ENCODE measurements around the gene RPS14.
"Not testable (repeated sequence)": the region's sequence is repeated elsewhere in the genome, so short reads cannot be mapped to it uniquely, and the experiment has no call there.

The RPS14 gene

GRCh38 chr5:150460781-150461180 lies 11.2 kb upstream of the RPS14 start:
- H3K27ac ChIP-seq, result peak overlapping the region; percentile 74
- peak overlapping the region; percentile 74 for H3K4me2 ChIP-seq
- no peak for TF ChIP-seq Cebpa-rat (IDR thresholded peaks at IDR 0.05)
- no peaks in the 10 kb centered on the region for H4K20me1 ChIP-seq
- H3K36me3 ChIP-seq, result no peaks in the 10 kb centered on the region
- H3K4me1 ChIP-seq, result peaks cover 80% of the 10 kb centered on the region
- H3K4me3 ChIP-seq, result no peak overlapping the region
- 0 out of 2 replicates have a peak overlapping the region, but pooled peaks have one; percentile 18 for H3K9ac ChIP-seq
- no peaks in the 10 kb centered on the region for H3K27me3 ChIP-seq
- H3K9me3 ChIP-seq, result no peaks in the 10 kb centered on the region

GRCh38 chr5:150458802-150459557 lies 9.4 kb upstream of the RPS14 start:
- no peak for TF ChIP-seq Cebpa-rat (IDR thresholded peaks at IDR 0.05)
- Histone ChIP-seq H3K9me3 (peaks cover 2% of the 10 kb centered on the region; the same call in 1 of the 2 replicates), H4K20me1 (no peaks in the 10 kb centered on the region), H3K27ac (0 out of 2 replicates have a peak overlapping the region, but pooled peaks have one; percentile 41), H3K4me2 (peak overlapping the region; percentile 76), H3K9ac (no peak overlapping the region), H3K27me3 (no peaks in the 10 kb centered on the region), H3K36me3 (no peaks in the 10 kb centered on the region), H3K4me1 (peaks cover 71% of the 10 kb centered on the region), H3K4me3 (no peak overlapping the region)

GRCh38 chr5:150457562-150458240 lies 8.2 kb upstream of the RPS14 start:
- no peaks in the 10 kb centered on the region for H3K27me3 ChIP-seq
- H3K4me1 ChIP-seq, result peaks cover 69% of the 10 kb centered on the region
- H3K4me2 ChIP-seq, result peak overlapping the region; percentile 76
- H3K36me3 ChIP-seq, result no peaks in the 10 kb centered on the region
- H3K9me3 ChIP-seq, result peaks cover 11% of the 10 kb centered on the region
- H3K4me3 ChIP-seq, result peak overlapping the region; percentile 1; the same call in 1 of the 2 replicates
- H3K27ac ChIP-seq, result peak overlapping the region; percentile 71
- no peaks in the 10 kb centered on the region for H4K20me1 ChIP-seq
- peak overlapping the region; percentile 51 for H3K9ac ChIP-seq
- TF ChIP-seq Cebpa-rat (IDR thresholded peaks at IDR 0.05), result no peak

- H3K9ac ChIP-seq, result peak overlapping the region; percentile 51
- H3K4me2 ChIP-seq, result peak overlapping the region; percentile 76
- peaks cover 65% of the 10 kb centered on the region for H3K4me1 ChIP-seq
- H3K27me3 ChIP-seq, result no peaks in the 10 kb centered on the region
- no peak for TF ChIP-seq Cebpa-rat (IDR thresholded peaks at IDR 0.05)
- peak overlapping the region; percentile 1; the same call in 1 of the 2 replicates for H3K4me3 ChIP-seq
- peaks cover 11% of the 10 kb centered on the region for H3K9me3 ChIP-seq
- H4K20me1 ChIP-seq, result no peaks in the 10 kb centered on the region
- H3K36me3 ChIP-seq, result no peaks in the 10 kb centered on the region
- peak overlapping the region; percentile 71 for H3K27ac ChIP-seq
Observed at GRCh38 chr5:150457121-150457520, 7.6 kb upstream of the RPS14 start.

- no peak overlapping the region for H3K4me3 ChIP-seq
- peaks cover 11% of the 10 kb centered on the region for H3K9me3 ChIP-seq
- peaks cover 45% of the 10 kb centered on the region for H3K4me1 ChIP-seq
- peak overlapping the region; percentile 44; the same call in 1 of the 2 replicates for H3K4me2 ChIP-seq
- H3K27ac ChIP-seq, result peak overlapping the region; percentile 40; the same call in 1 of the 2 replicates
- H3K36me3 ChIP-seq, result no peaks in the 10 kb centered on the region
- H3K27me3 ChIP-seq, result no peaks in the 10 kb centered on the region
- no peak overlapping the region for H3K9ac ChIP-seq
- H4K20me1 ChIP-seq, result no peaks in the 10 kb centered on the region
- TF ChIP-seq Cebpa-rat (IDR thresholded peaks at IDR 0.05), result no peak
Observed at GRCh38 chr5:150454492-150455229, 5.1 kb upstream of the RPS14 start.

- Histone ChIP-seq H3K9me3 (peaks cover 11% of the 10 kb centered on the region), H3K27ac (peak overlapping the region; percentile 56; the same call in 1 of the 2 replicates), H3K4me2 (peak overlapping the region; percentile 44), H3K4me1 (peaks cover 38% of the 10 kb centered on the region)
- H3K36me3 ChIP-seq, H3K9ac ChIP-seq, H4K20me1 ChIP-seq, H3K4me3 ChIP-seq, H3K27me3 ChIP-seq: not testable (repeated sequence)
Observed at GRCh38 chr5:150454027-150454426, 4.5 kb upstream of the RPS14 start.

GRCh38 chr5:150452914-150453313 lies 3.4 kb upstream of the RPS14 start:
- peaks cover 11% of the 10 kb centered on the region for H3K9me3 ChIP-seq
- no peak overlapping the region for H3K9ac ChIP-seq
- H3K4me1 ChIP-seq, result peaks cover 40% of the 10 kb centered on the region
- H3K36me3 ChIP-seq, result peaks cover 10% of the 10 kb centered on the region
- no peak for TF ChIP-seq Cebpa-rat (IDR thresholded peaks at IDR 0.05)
- H3K4me3 ChIP-seq, result no peak overlapping the region
- peaks cover 15% of the 10 kb centered on the region for H4K20me1 ChIP-seq
- H3K27me3 ChIP-seq, result no peaks in the 10 kb centered on the region
- H3K4me2 ChIP-seq, result no peak overlapping the region
- H3K27ac ChIP-seq, result no peak overlapping the region; the same call in 1 of the 2 replicates

GRCh38 chr5:150451594-150451993 lies 2.1 kb upstream of the RPS14 start:
- Histone ChIP-seq H3K36me3 (peaks cover 23% of the 10 kb centered on the region), H3K9me3 (peaks cover 11% of the 10 kb centered on the region)
- TF ChIP-seq Cebpa-rat (IDR thresholded peaks at IDR 0.05), result no peak

GRCh38 chr5:150448952-150449516 lies 505 bp downstream of the RPS14 start:
- Histone ChIP-seq H3K27ac (peak overlapping the region; percentile 97), H3K9me3 (peaks cover 10% of the 10 kb centered on the region), H4K20me1 (peaks cover 54% of the 10 kb centered on the region), H3K4me1 (peaks cover 54% of the 10 kb centered on the region), H3K4me2 (peak overlapping the region; percentile 97), H3K27me3 (no peaks in the 10 kb centered on the region), H3K36me3 (peaks cover 49% of the 10 kb centered on the region), H3K4me3 (peak overlapping the region; percentile 89), H3K9ac (peak overlapping the region; percentile 99)
- TF ChIP-seq Cebpa-rat (IDR thresholded peaks at IDR 0.05), result no peak

More at GRCh38 chr5:150451594-150451993, 2.1 kb upstream of the RPS14 start:
- Histone ChIP-seq H3K27ac (no peak overlapping the region), H3K4me3 (no peak overlapping the region), H3K27me3 (no peaks in the 10 kb centered on the region), H3K4me1 (peaks cover 40% of the 10 kb centered on the region), H3K9ac (no peak overlapping the region), H4K20me1 (peaks cover 28% of the 10 kb centered on the region), H3K4me2 (no peak overlapping the region)
